Amniotic stem cell (primary cell): Measurements from ENCODE around the gene PRIM2.
A peak's percentile ranks its signal among the peaks of the same experiment; 100 is the strongest.
"Not testable (repeated sequence)": the region's sequence is repeated elsewhere in the genome, so short reads cannot be mapped to it uniquely, and the experiment has no call there.

Experiments
- DNase-seq: peaks from one replicate; lab custom pipeline; 2025; lab: John Stamatoyannopoulos, UW

The PRIM2 gene

GRCh38 chr6:57310095-57310816 is 7.2 kb upstream of the PRIM2 start:
- not testable (repeated sequence) for DNase-seq

- no peak for DNase-seq
These were observed 6.6 kb upstream of the PRIM2 start for GRCh38 chr6:57310817-57311157.

- not testable (repeated sequence) for DNase-seq
These were observed 6.0 kb upstream of the PRIM2 start for GRCh38 chr6:57311300-57312003.

GRCh38 chr6:57312004-57312345 is 5.5 kb upstream of the PRIM2 start:
- no peak for DNase-seq

GRCh38 chr6:57313009-57313408 is 4.4 kb upstream of the PRIM2 start:
- DNase-seq = no peak

- DNase-seq = peak; percentile 97
These were observed 3.5 kb upstream of the PRIM2 start for GRCh38 chr6:57313711-57314471.

- no peak for DNase-seq
These were observed 2.3 kb upstream of the PRIM2 start for GRCh38 chr6:57315111-57315510.

GRCh38 chr6:57315851-57316250 is 1.6 kb upstream of the PRIM2 start:
- no peak for DNase-seq

GRCh38 chr6:57316581-57317059 is 810 bp upstream of the PRIM2 start:
- peak; percentile 86 for DNase-seq

- DNase-seq = no peak
These were observed 7.1 kb downstream of the PRIM2 start for GRCh38 chr6:57324538-57324937.

GRCh38 chr6:57327311-57327710 is 9.9 kb downstream of the PRIM2 start:
- DNase-seq = no peak

GRCh38 chr6:57328074-57328473 is 10.6 kb downstream of the PRIM2 start:
- DNase-seq = no peak

GRCh38 chr6:57329933-57330332 is 12.5 kb downstream of the PRIM2 start:
- DNase-seq = no peak

- DNase-seq = no peak
These were observed 24.8 kb downstream of the PRIM2 start for GRCh38 chr6:57342148-57342669.

GRCh38 chr6:57343342-57343741 is 25.9 kb downstream of the PRIM2 start:
- DNase-seq = not testable (repeated sequence)

- not testable (repeated sequence) for DNase-seq
These were observed 29.3 kb downstream of the PRIM2 start for GRCh38 chr6:57346715-57347114.

- not testable (repeated sequence) for DNase-seq
These were observed 30.2 kb downstream of the PRIM2 start for GRCh38 chr6:57347597-57347996.

GRCh38 chr6:57350443-57350842 is 33.0 kb downstream of the PRIM2 start:
- DNase-seq = not testable (repeated sequence)

- not testable (repeated sequence) for DNase-seq
These were observed 35.2 kb downstream of the PRIM2 start for GRCh38 chr6:57352596-57352995.

- DNase-seq = not testable (repeated sequence)
These were observed 40.9 kb downstream of the PRIM2 start for GRCh38 chr6:57358319-57358718.

- DNase-seq = not testable (repeated sequence)
These were observed 42.3 kb downstream of the PRIM2 start for GRCh38 chr6:57359766-57360165.

- not testable (repeated sequence) for DNase-seq
These were observed 44.9 kb downstream of the PRIM2 start for GRCh38 chr6:57362340-57362739.
